Measurements from ENCODE around the gene PSPN.

The PSPN gene

DNA sequence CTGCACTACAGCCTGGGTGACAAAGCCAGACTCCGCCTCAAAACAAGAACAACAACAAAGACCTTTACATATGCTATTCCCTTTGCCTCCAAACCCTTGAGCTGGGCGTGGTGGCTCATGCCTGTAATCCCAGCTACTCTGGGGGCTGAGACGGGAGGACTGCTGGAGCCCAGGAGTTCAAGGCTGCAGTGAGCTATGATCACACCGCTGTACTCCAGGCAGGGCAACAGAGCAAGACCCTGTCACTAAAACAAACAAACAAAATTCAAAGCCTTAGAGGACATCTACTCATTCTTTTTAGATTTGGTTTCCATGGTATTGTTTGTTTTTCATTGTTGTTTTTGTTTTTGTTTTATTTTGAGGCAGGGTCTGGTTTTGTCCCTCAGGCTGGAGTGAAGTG is 50.1 kb downstream of the PSPN start:
- no peak for DNase-seq (ENCODE audit: low read depth)
